Esophagus muscularis mucosa (tissue), 4 donors: ENCODE data around the gene CD99L2.

ENCODE experiments used
- CTCF ChIP-seq, 3 experiments: fragments of 200-600 bp in 2 of 3; fragments of 450-650 bp in 1 of 3; sonication (generic) in 2 of 3; IDR thresholded peaks; one replicate each; pipeline ENCODE4 v1.5.1; 2017 to 2019; ENCODE audit warnings: antibody characterized with exemption in 3 of 3, mild to moderate bottlenecking in 2 of 3, moderate library complexity in 1 of 3
- EP300 ChIP-seq: sonication (generic); formaldehyde crosslinking; IDR thresholded peaks from one replicate; pipeline ENCODE4 v1.6.1; 2017; ENCODE audit warnings: antibody characterized with exemption
- POLR2A ChIP-seq: fragments of 450-650 bp; IDR thresholded peaks from one replicate; pipeline ENCODE4 v1.6.1; 2017; ENCODE audit warnings: antibody characterized with exemption, moderate library complexity, mild to moderate bottlenecking, low read depth
- POLR2AphosphoS5 ChIP-seq, 2 donors: sonication (generic); formaldehyde crosslinking; IDR thresholded peaks; one replicate each; pipeline ENCODE4 v1.6.1; 2017; ENCODE audit warnings: antibody characterized with exemption in 2 of 2

- TF ChIP-seq POLR2A (no peak), CTCF (IDR thresholded peaks at IDR 0.05) (no peak), EP300 (no peak), POLR2AphosphoS5 (IDR thresholded peaks at IDR 0.05) (no peak)
Observed at GRCh38 chrX:150753968-150754367, 144.5 kb downstream of the CD99L2 start.
